K562 (cell line): ENCODE measurements around the gene BICDL1. TPM values are rescaled to one million over a fixed set of nuclear protein-coding genes. Genes with fewer than 3 reads are reported as not detected.

ENCODE experiments used
- ATAC-seq: fragments of 200-7000 bp; cut with Tn5 transposase; 3 replicates; pipeline ENCODE4 v1.9.1; 2020; ENCODE audit warnings: moderate library complexity
- BruUV-seq: library from RNA; stranded (reverse); fragments of 400-500 nt; replicated peaks from 2 replicates; lab custom pipeline; 2021; lab: Mats Ljungman, UMichigan
- CTCF ChIA-PET: fragments of 300-600 bp; formaldehyde crosslinking; extraction: SDS; loops from one replicate; lab custom pipeline; 2021; ENCODE audit warnings: low intra/inter-chr PET ratio; lab: Yijun Ruan, JAX
- POLR2A ChIA-PET: fragments of 300-600, 350-650 bp; sonication (Branson Sonifier 250); formaldehyde crosslinking; extraction: SDS; loops from one replicate; lab custom pipeline; 2021; ENCODE audit warnings: antibody characterized with exemption, inconsistent platforms; lab: Yijun Ruan, JAX
- DNase-seq, 4 experiments: peaks; one replicate each; pipeline versions ENCODE4 v3.0.0 to v3.0.0-alpha.2; 2011 to 2018; ENCODE audit warnings: low spot score in 3 of 4, mixed read lengths in 3 of 4; ENCODE audit errors: extremely low read depth in 1 of 4
- FAIRE-seq: peaks from 2 replicates; lab custom pipeline; 2011; peaks lifted over from hg19 to GRCh38; lab: Jason Lieb, UNC
- H2AFZ ChIP-seq: 2 replicates; pipeline ENCODE4 v1.6.0; 2011; ENCODE audit warnings: low read depth, low read length, control low read depth, inconsistent platforms
- H3K27ac ChIP-seq: fragments of 200-600 bp; 3 replicates; pipeline ENCODE4 v1.8.0; 2011; ENCODE audit warnings: low read depth, mild to moderate bottlenecking, control low read depth, inconsistent platforms, low read length, moderate library complexity, mixed read lengths; ENCODE audit errors: extremely low read depth
- H3K27me3 ChIP-seq, 2 experiments: fragments of 300-600 bp in 1 of 2; 2 replicates in 1 of 2; 3 replicates in 1 of 2; pipeline versions ENCODE4 v1.6.0 to v1.8.0; 2011; ENCODE audit warnings: inconsistent platforms in 2 of 2, low read length in 2 of 2, mild to moderate bottlenecking in 1 of 2, mixed read lengths in 1 of 2, moderate library complexity in 1 of 2; ENCODE audit not compliant: control insufficient read depth in 2 of 2, insufficient read depth in 2 of 2
- H3K36me3 ChIP-seq: fragments of 300-600 bp; 3 replicates; pipeline ENCODE4 v1.8.0; 2011; ENCODE audit warnings: mild to moderate bottlenecking, low read length, inconsistent platforms; ENCODE audit not compliant: control insufficient read depth, insufficient read depth
- H3K4me1 ChIP-seq, 2 experiments: fragments of 200-600 bp in 1 of 2; replicated peaks in 1 of 2; 2 replicates in 1 of 2; 3 replicates in 1 of 2; pipeline versions ENCODE4 v1.5.1 to v1.8.0; 2011; ENCODE audit warnings: inconsistent platforms in 2 of 2, low read length in 2 of 2, mild to moderate bottlenecking in 1 of 2, mixed read lengths in 1 of 2, moderate library complexity in 1 of 2; ENCODE audit not compliant: control insufficient read depth in 2 of 2, insufficient read depth in 2 of 2
- H3K4me2 ChIP-seq: 2 replicates; pipeline ENCODE4 v1.6.1; 2011; ENCODE audit warnings: low read length, control low read depth, inconsistent platforms, mixed read lengths; ENCODE audit not compliant: insufficient read depth
- H3K4me3 ChIP-seq: fragments of 200-600 bp; sonication (generic), shearing (Covaris generic); 2 replicates; pipeline ENCODE4 v1.5.1; 2016; ENCODE audit warnings: control low read depth, inconsistent platforms
- H3K79me2 ChIP-seq: fragments of 200-600 bp; 3 replicates; pipeline ENCODE4 v1.8.0; 2011; ENCODE audit warnings: low read length, inconsistent platforms; ENCODE audit not compliant: control insufficient read depth, insufficient read depth
- H3K9ac ChIP-seq, 2 experiments: 2 replicates each; pipeline versions ENCODE4 v1.6.0 to v1.6.1; 2011; ENCODE audit warnings: low read depth in 2 of 2, low read length in 2 of 2, control low read depth in 1 of 2, inconsistent platforms in 1 of 2, mild to moderate bottlenecking in 1 of 2, mixed read lengths in 1 of 2; ENCODE audit not compliant: insufficient read depth in 1 of 2
- H3K9me1 ChIP-seq: one replicate; pipeline ENCODE4 v1.6.0; 2011; ENCODE audit warnings: inconsistent platforms, mild to moderate bottlenecking, low read length, moderate library complexity; ENCODE audit not compliant: control insufficient read depth, insufficient read depth
- H3K9me3 ChIP-seq: replicated peaks from 2 replicates; pipeline ENCODE4 v1.5.1; 2011; ENCODE audit warnings: low read depth, low read length, inconsistent platforms; ENCODE audit not compliant: control insufficient read depth, insufficient read depth
- H4K20me1 ChIP-seq: replicated peaks from 2 replicates; pipeline ENCODE4 v1.6.1; 2011; ENCODE audit warnings: low read length, inconsistent platforms, mixed read lengths; ENCODE audit not compliant: control insufficient read depth, insufficient read depth
- CBX5 ChIP-seq: IDR thresholded peaks from 2 replicates; pipeline ENCODE4 v1.6.1; 2014; ENCODE audit warnings: low read depth, borderline replicate concordance
- EGR1 ChIP-seq: fragments of 450-650 bp; conservative IDR thresholded peaks from 2 replicates; pipeline ENCODE4 v1.6.1; 2017; ENCODE audit warnings: mild to moderate bottlenecking
- EHMT2 ChIP-seq: fragments of 450-650 bp; IDR thresholded peaks from 2 replicates; pipeline ENCODE4 v1.6.1; 2018; ENCODE audit warnings: antibody characterized with exemption
- ESRRA ChIP-seq: fragments of 450-650 bp; IDR thresholded peaks from 2 replicates; pipeline ENCODE4 v1.6.1; 2014; ENCODE audit warnings: low read depth, mild to moderate bottlenecking, moderate library complexity, borderline replicate concordance
- GATAD2B ChIP-seq: fragments of 450-650 bp; IDR thresholded peaks from 2 replicates; pipeline ENCODE4 v1.6.1; 2017; ENCODE audit warnings: mild to moderate bottlenecking, borderline replicate concordance
- NFE2 ChIP-seq: IDR thresholded peaks from 2 replicates; pipeline ENCODE4 v1.6.1; 2014; ENCODE audit warnings: antibody characterized with exemption, low read depth
- PRMT5 ChIP-seq: sonication (generic); formaldehyde crosslinking; IDR thresholded peaks from 2 replicates; pipeline ENCODE4 v1.5.0; 2020; ENCODE audit warnings: missing genetic modification reagents
- WGBS: fragments of 100-300 bp; shearing (Covaris generic); methylation state at CpG from one replicate; pipeline ENCODE4 v1.1.6; 2016; ENCODE audit warnings: low coverage, mixed read lengths; ENCODE audit not compliant: insufficient coverage; ENCODE audit errors: missing lambda C conversion rate; 5-methylcytosine and 5-hydroxymethylcytosine counted together
- in situ Hi-C: fragments of 300-500 bp; cut with MboI; formaldehyde crosslinking; loops from 4 replicates; pipeline ENCODE4 v1.15.0; 2018; ENCODE audit warnings: inconsistent platforms, mixed read lengths
- intact Hi-C: fragments of 100-400 bp; cut with micrococcal nuclease; formaldehyde crosslinking; loops from 2 replicates; pipeline ENCODE4 v1.14.2; 2022
- polyA plus RNA-seq, 8 experiments: library from polyadenylated mRNA; depleted of rRNA in 4 of 8; stranded (reverse) in 5 of 8; unstranded in 3 of 8; fragments of >200 nt; fragmentation: Nextera tagmentation in 2 of 8; fragmentation: Illumina TruSeq in 1 of 8; extraction: Ambion mirVana in 2 of 8; extraction: Trizol in 1 of 8; gene quantifications; 2 replicates each; pipeline versions ENCODE4 v1.2.1 to v1.2.3, GENCODE V29; 2011 to 2014; ENCODE audit warnings: inconsistent platforms in 1 of 8, missing spikeins in 1 of 8
- total RNA-seq, 7 experiments: library from RNA; depleted of rRNA in 6 of 7; stranded (reverse); fragments of >200 nt in 6 of 7; fragmentation: Illumina TruSeq in 2 of 7; extraction: Trizol in 2 of 7; gene quantifications; 2 replicates each; pipeline versions ENCODE4 v1.2.1 to v1.2.3, GENCODE V29; 2011 to 2021; ENCODE audit warnings: low replicate concordance in 1 of 7
- TF ChIP-seq, protein P1 (sequence below): fragments of 250-450 bp; sonication (Bioruptor Pico); IDR thresholded peaks from 2 replicates; pipeline ENCODE4 v1.5.1; 2021; ENCODE audit warnings: mild to moderate bottlenecking
- TF ChIP-seq, protein P2 (sequence below): sonication (generic); IDR thresholded peaks from 2 replicates; pipeline ENCODE4 v1.6.1; 2016
- TF ChIP-seq, protein P3 (sequence below): sonication (generic); formaldehyde crosslinking; IDR thresholded peaks from 2 replicates; pipeline ENCODE4 v1.8.0; 2022; ENCODE audit warnings: missing genetic modification reagents, mild to moderate bottlenecking, borderline replicate concordance
- TF ChIP-seq, protein P4 (sequence below): fragments of 450-650 bp; IDR thresholded peaks from 2 replicates; pipeline ENCODE4 v1.6.1; 2016; ENCODE audit warnings: borderline replicate concordance
- TF ChIP-seq, protein P5 (sequence below), 2 experiments: fragments of 450-650 bp in 1 of 2; sonication (generic) in 1 of 2; formaldehyde crosslinking in 1 of 2; IDR thresholded peaks in 1 of 2; conservative IDR thresholded peaks in 1 of 2; 2 replicates each; pipeline versions ENCODE4 v1.6.1 to v1.8.1; 2016 to 2023; ENCODE audit warnings: mild to moderate bottlenecking in 2 of 2, moderate library complexity in 2 of 2, inconsistent platforms in 1 of 2, missing genetic modification reagents in 1 of 2

The BICDL1 gene
- total and polyA plus RNA-seq, 9 of the 15 experiments (the other 6 are each of a cell fraction or from before 2014, with no cell fraction given): 0.06 to 2.0 (median 0.58) TPM

DNA sequence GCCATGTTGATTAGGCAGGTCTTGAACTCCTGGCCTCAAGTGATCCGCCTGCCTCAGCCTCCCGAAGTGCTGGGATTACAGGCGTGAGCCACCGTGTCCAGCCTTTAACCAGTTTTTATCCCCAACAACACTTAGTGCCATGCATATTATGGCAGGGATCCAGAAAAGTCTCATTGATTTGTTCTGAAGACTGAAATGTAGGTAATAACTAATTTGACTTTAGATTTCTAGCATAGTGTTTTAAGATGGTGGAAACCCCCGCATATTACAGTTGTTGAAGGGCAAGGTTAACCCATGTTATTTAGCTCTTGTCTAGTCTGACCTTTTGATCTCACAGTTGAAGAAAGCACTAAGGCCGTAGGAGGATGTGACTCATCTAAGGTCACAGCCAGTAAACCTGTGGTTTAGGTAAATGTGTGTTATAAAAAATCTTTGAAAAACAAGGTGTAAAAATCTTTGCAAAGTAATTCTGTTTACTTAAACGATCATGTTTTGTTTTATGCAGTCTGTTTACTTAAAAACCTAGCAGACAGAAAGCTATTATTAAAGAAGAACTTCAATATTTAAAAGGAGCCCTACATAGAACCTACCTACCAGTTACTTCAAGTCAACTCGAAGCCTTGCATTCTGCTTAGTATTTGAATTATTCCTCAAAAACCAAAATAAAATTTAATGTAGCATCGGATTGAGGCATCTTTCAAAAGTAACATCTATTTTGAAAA, 24.8 kb downstream of the BICDL1 start:
- 15% methylated on average over 9 of the region's 9 CpGs for WGBS
- H2AFZ ChIP-seq: no peak overlapping the region
- FAIRE-seq: peak; percentile 69
- BruUV-seq: no TSS peak
- ChIA-PET POLR2A (interaction anchor here (0.8 to 1.0 kb wide), 2 partner anchors 9 to 17 kb away, joined by 3 to 5 read pairs; no protein-coding TSS in a partner anchor), CTCF (interaction anchor here (0.6 kb wide), 1 partner anchor 166 kb away, joined by 5 read pairs; no protein-coding TSS in a partner anchor)
- intact Hi-C loops: no loop called here
- in situ Hi-C loops: no loop called here
- DNase-seq: peak; percentile 15 to 33 (median 25)
- H3K9me1 ChIP-seq: no peaks in the 10 kb centered on the region
- H3K36me3 ChIP-seq: no peaks in the 10 kb centered on the region
- no peak overlapping the region for H3K9ac ChIP-seq
- no peaks in the 10 kb centered on the region for H3K79me2 ChIP-seq
- no peak overlapping the region for H3K27ac ChIP-seq
- no peaks in the 10 kb centered on the region; the same call in 1 of the 2 replicates for H3K9me3 ChIP-seq
- H3K4me2 ChIP-seq: no peak overlapping the region
- no peaks in the 10 kb centered on the region for H4K20me1 ChIP-seq
- H3K4me3 ChIP-seq: no peak overlapping the region
- no peaks in the 10 kb centered on the region for H3K4me1 ChIP-seq
- peak; percentile 70 for ATAC-seq
- peaks cover 15 to 17% of the 10 kb centered on the region in 2 experiments; a peak in 3 of 5 replicates for H3K27me3 ChIP-seq
- no peak for TF ChIP-seq EHMT2
- no peak for TF ChIP-seq NFE2
- TF ChIP-seq ESRRA: peak; percentile 67; the same call in 1 of the 2 replicates
- TF ChIP-seq, protein P1, sequence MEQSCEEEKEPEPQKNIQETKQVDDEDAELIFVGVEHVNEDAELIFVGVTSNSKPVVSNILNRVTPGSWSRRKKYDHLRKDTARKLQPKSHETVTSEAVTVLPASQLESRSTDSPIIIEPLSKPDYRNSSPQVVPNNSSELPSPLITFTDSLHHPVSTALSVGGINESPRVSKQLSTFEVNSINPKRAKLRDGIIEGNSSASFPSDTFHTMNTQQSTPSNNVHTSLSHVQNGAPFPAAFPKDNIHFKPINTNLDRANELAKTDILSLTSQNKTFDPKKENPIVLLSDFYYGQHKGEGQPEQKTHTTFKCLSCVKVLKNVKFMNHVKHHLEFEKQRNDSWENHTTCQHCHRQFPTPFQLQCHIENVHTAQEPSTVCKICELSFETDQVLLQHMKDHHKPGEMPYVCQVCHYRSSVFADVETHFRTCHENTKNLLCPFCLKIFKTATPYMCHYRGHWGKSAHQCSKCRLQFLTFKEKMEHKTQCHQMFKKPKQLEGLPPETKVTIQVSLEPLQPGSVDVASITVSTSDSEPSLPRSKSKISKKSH (CRISPR knock-in tag): no peak
- TF ChIP-seq, protein P2, sequence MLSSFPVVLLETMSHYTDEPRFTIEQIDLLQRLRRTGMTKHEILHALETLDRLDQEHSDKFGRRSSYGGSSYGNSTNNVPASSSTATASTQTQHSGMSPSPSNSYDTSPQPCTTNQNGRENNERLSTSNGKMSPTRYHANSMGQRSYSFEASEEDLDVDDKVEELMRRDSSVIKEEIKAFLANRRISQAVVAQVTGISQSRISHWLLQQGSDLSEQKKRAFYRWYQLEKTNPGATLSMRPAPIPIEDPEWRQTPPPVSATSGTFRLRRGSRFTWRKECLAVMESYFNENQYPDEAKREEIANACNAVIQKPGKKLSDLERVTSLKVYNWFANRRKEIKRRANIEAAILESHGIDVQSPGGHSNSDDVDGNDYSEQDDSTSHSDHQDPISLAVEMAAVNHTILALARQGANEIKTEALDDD: peak; percentile 95
- no peak for TF ChIP-seq CBX5
- TF ChIP-seq EGR1: peak; percentile 24; the same call in 1 of the 2 replicates
- no peak for TF ChIP-seq PRMT5 (CRISPR knock-in tag)
- TF ChIP-seq, protein P3, sequence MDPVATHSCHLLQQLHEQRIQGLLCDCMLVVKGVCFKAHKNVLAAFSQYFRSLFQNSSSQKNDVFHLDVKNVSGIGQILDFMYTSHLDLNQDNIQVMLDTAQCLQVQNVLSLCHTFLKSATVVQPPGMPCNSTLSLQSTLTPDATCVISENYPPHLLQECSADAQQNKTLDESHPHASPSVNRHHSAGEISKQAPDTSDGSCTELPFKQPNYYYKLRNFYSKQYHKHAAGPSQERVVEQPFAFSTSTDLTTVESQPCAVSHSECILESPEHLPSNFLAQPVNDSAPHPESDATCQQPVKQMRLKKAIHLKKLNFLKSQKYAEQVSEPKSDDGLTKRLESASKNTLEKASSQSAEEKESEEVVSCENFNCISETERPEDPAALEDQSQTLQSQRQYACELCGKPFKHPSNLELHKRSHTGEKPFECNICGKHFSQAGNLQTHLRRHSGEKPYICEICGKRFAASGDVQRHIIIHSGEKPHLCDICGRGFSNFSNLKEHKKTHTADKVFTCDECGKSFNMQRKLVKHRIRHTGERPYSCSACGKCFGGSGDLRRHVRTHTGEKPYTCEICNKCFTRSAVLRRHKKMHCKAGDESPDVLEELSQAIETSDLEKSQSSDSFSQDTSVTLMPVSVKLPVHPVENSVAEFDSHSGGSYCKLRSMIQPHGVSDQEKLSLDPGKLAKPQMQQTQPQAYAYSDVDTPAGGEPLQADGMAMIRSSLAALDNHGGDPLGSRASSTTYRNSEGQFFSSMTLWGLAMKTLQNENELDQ (CRISPR knock-in tag): no peak
- TF ChIP-seq, protein P4, sequence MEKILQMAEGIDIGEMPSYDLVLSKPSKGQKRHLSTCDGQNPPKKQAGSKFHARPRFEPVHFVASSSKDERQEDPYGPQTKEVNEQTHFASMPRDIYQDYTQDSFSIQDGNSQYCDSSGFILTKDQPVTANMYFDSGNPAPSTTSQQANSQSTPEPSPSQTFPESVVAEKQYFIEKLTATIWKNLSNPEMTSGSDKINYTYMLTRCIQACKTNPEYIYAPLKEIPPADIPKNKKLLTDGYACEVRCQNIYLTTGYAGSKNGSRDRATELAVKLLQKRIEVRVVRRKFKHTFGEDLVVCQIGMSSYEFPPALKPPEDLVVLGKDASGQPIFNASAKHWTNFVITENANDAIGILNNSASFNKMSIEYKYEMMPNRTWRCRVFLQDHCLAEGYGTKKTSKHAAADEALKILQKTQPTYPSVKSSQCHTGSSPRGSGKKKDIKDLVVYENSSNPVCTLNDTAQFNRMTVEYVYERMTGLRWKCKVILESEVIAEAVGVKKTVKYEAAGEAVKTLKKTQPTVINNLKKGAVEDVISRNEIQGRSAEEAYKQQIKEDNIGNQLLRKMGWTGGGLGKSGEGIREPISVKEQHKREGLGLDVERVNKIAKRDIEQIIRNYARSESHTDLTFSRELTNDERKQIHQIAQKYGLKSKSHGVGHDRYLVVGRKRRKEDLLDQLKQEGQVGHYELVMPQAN: no peak
- TF ChIP-seq, protein P5, sequence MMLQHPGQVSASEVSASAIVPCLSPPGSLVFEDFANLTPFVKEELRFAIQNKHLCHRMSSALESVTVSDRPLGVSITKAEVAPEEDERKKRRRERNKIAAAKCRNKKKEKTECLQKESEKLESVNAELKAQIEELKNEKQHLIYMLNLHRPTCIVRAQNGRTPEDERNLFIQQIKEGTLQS (IDR thresholded peaks at IDR 0.05): peak; percentile 57; the same call in 1 of the 2 replicates
- TF ChIP-seq, protein P5 (CRISPR knock-in tag; conservative IDR thresholded peaks at IDR 0.05): no peak
- no peak for TF ChIP-seq GATAD2B
